Keratinocyte (primary cell): ENCODE measurements around the gene SFXN3. TPM values are rescaled to one million over a fixed set of nuclear protein-coding genes. Genes with fewer than 3 reads are reported as not detected.

Experiments used
- DNase-seq: peaks from one replicate; pipeline ENCODE4 v3.0.0-alpha.2; 2011; ENCODE audit warnings: low read depth, missing footprints, low spot score
- FAIRE-seq: peaks from 2 replicates; lab custom pipeline; 2011; peaks lifted over from hg19 to GRCh38; lab: Jason Lieb, UNC
- H2AFZ ChIP-seq: 2 replicates; pipeline ENCODE4 v1.6.0; 2012; ENCODE audit warnings: low read length, control low read depth, inconsistent platforms; ENCODE audit not compliant: control insufficient read depth
- H3K27ac ChIP-seq: 2 replicates; pipeline ENCODE4 v1.5.1; 2011; ENCODE audit warnings: low read length; ENCODE audit not compliant: control insufficient read depth, insufficient read depth
- H3K27me3 ChIP-seq: 3 replicates; pipeline ENCODE4 v1.6.0; 2011; ENCODE audit warnings: low read length; ENCODE audit not compliant: control insufficient read depth, insufficient read depth; ENCODE audit errors: extremely low read depth
- H3K36me3 ChIP-seq, 2 experiments: 2 replicates in 1 of 2; 3 replicates in 1 of 2; pipeline ENCODE4 v1.5.1; 2011; ENCODE audit warnings: low read length in 2 of 2, mild to moderate bottlenecking in 1 of 2; ENCODE audit not compliant: control insufficient read depth in 2 of 2, insufficient read depth in 2 of 2; ENCODE audit errors: extremely low read depth in 1 of 2
- H3K4me1 ChIP-seq: 3 replicates; pipeline ENCODE4 v1.5.1; 2011; ENCODE audit warnings: low read length; ENCODE audit not compliant: control insufficient read depth, insufficient read depth; ENCODE audit errors: extremely low read depth
- H3K4me2 ChIP-seq: 3 replicates; pipeline ENCODE4 v1.6.0; 2011; ENCODE audit warnings: low read depth, low read length; ENCODE audit not compliant: control insufficient read depth, insufficient read depth; ENCODE audit errors: extremely low read depth
- H3K4me3 ChIP-seq, 3 experiments: fragments of 200-600 bp in 1 of 3; sonication (generic) in 1 of 3; 2 replicates in 2 of 3; 3 replicates in 1 of 3; pipeline ENCODE4 v1.5.1; 2011 to 2016; ENCODE audit warnings: low read length in 3 of 3, mild to moderate bottlenecking in 3 of 3, control low read depth in 2 of 3, inconsistent platforms in 1 of 3, low read depth in 1 of 3, mixed read lengths in 1 of 3, mixed run types in 1 of 3, moderate library complexity in 1 of 3; ENCODE audit not compliant: control insufficient read depth in 2 of 3, insufficient read depth in 2 of 3; ENCODE audit errors: extremely low read depth in 1 of 3
- H3K79me2 ChIP-seq: 2 replicates; pipeline ENCODE4 v1.6.0; 2012; ENCODE audit warnings: low read length; ENCODE audit not compliant: control insufficient read depth, insufficient read depth
- H3K9ac ChIP-seq: 3 replicates; pipeline ENCODE4 v1.6.0; 2011; ENCODE audit warnings: low read length; ENCODE audit not compliant: control insufficient read depth, insufficient read depth; ENCODE audit errors: extremely low read depth
- H3K9me1 ChIP-seq: 3 replicates; pipeline ENCODE4 v1.6.0; 2011; ENCODE audit warnings: low read length; ENCODE audit not compliant: control insufficient read depth, insufficient read depth; ENCODE audit errors: extremely low read depth
- H3K9me3 ChIP-seq: 2 replicates; pipeline ENCODE4 v1.5.1; 2012; ENCODE audit warnings: low read depth, low read length; ENCODE audit not compliant: control insufficient read depth
- H4K20me1 ChIP-seq: 3 replicates; pipeline ENCODE4 v1.6.0; 2011; ENCODE audit warnings: low read length; ENCODE audit not compliant: control insufficient read depth, insufficient read depth; ENCODE audit errors: extremely low read depth
- EZH2 ChIP-seq: IDR thresholded peaks from one replicate; pipeline ENCODE4 v1.6.1; 2012; ENCODE audit warnings: inconsistent platforms, mild to moderate bottlenecking, low read length, moderate library complexity
- dilution Hi-C: fragments of 300-500 bp; cut with MboI; formaldehyde crosslinking; loops from one replicate; pipeline ENCODE4 v1.7.0; 2020; ENCODE audit warnings: low sequenced_read_pairs; ENCODE audit not compliant: extremely low pct_ligation_motif_present
- polyA plus RNA-seq, 5 experiments: library from polyadenylated mRNA; depleted of rRNA in 3 of 5; stranded (reverse) in 3 of 5; stranded (forward) in 1 of 5; unstranded in 1 of 5; fragments of >200 nt; gene quantifications; 1 replicate in 1 of 5; 2 replicates in 3 of 5; 3 replicates in 1 of 5; pipeline versions ENCODE4 v1.2.1 to v1.2.3, GENCODE V29; 2011 to 2012; ENCODE audit warnings: missing spikeins in 2 of 5, low read depth in 1 of 5, low replicate concordance in 1 of 5
- TF ChIP-seq, protein P1 (sequence below), 3 experiments: IDR thresholded peaks in 1 of 3; conservative IDR thresholded peaks in 1 of 3; optimal IDR thresholded peaks in 1 of 3; 2 replicates in 2 of 3; 3 replicates in 1 of 3; pipeline versions ENCODE3 to v1.5.1; 2011; ENCODE audit warnings: low read length in 3 of 3, mild to moderate bottlenecking in 3 of 3, moderate library complexity in 2 of 3, control low read depth in 1 of 3, inconsistent platforms in 1 of 3; ENCODE audit not compliant: insufficient read depth in 2 of 3; ENCODE audit errors: extremely low read depth in 1 of 3

SFXN3 gene
- polyA plus RNA-seq, 1 donor (not counting 4 experiments of a cell fraction or from before 2014, with no cell fraction given) = 77.0 TPM

DNA sequence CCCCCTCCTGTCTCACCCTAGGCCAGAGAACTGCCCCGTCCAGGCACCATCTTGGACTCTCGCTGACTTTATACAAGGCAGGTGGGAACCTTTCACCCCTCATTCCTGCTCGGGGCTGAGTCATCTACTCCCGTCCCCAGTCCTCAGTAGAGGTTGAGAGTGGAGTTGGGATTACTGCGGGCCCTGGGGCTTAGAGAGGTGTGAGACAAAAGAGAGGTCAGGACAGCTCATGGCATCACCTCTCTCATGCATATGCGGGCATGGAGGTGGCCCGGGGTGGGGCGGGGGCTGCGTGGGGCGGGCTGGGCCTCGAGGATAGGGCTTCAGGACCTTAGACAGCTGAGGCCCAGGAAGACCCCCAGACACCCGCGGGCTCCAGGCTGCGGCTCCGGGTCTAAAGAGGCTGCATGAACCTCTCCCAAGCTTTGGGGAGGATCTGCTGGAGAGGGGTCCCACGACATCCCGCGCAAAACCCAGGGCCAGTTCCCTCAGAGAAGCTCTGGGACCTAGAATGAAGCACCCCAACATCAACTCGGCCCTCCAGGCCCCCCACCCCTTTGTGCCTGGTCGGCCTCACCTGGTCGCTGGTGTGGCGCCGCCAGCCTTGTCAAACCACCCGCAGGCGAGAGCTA lies 422 bp upstream of the SFXN3 start:
- no peaks in the 10 kb centered on the region for H3K9me1 ChIP-seq
- FAIRE-seq = no peak
- H4K20me1 ChIP-seq = no peaks in the 10 kb centered on the region
- peaks cover 6 to 10% of the 10 kb centered on the region in 2 experiments for H3K36me3 ChIP-seq
- H3K9ac ChIP-seq = peak overlapping the region; percentile 77
- H3K79me2 ChIP-seq = peaks cover 5% of the 10 kb centered on the region
- peaks cover 9% of the 10 kb centered on the region for H3K27me3 ChIP-seq
- peak overlapping the region; percentile 99 for H3K4me2 ChIP-seq
- no peaks in the 10 kb centered on the region for H3K9me3 ChIP-seq
- H3K27ac ChIP-seq = no peak overlapping the region
- DNase-seq = no peak
- no peak for TF ChIP-seq EZH2
- TF ChIP-seq, protein P1, sequence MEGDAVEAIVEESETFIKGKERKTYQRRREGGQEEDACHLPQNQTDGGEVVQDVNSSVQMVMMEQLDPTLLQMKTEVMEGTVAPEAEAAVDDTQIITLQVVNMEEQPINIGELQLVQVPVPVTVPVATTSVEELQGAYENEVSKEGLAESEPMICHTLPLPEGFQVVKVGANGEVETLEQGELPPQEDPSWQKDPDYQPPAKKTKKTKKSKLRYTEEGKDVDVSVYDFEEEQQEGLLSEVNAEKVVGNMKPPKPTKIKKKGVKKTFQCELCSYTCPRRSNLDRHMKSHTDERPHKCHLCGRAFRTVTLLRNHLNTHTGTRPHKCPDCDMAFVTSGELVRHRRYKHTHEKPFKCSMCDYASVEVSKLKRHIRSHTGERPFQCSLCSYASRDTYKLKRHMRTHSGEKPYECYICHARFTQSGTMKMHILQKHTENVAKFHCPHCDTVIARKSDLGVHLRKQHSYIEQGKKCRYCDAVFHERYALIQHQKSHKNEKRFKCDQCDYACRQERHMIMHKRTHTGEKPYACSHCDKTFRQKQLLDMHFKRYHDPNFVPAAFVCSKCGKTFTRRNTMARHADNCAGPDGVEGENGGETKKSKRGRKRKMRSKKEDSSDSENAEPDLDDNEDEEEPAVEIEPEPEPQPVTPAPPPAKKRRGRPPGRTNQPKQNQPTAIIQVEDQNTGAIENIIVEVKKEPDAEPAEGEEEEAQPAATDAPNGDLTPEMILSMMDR (optimal IDR thresholded peaks at IDR 0.05 in 1 of 3, IDR thresholded peaks at IDR 0.05 in 1 of 3, conservative IDR thresholded peaks at IDR 0.05 in 1 of 3; ENCODE audit: extremely low read depth in 1 of 3, insufficient read depth in 2 of 3, low read length in 3 of 3) = no peak
- dilution Hi-C loops = no loop called here
- peak overlapping the region; percentile 64 to 86 (median 80) for H3K4me3 ChIP-seq
- H2AFZ ChIP-seq = peak overlapping the region; percentile 65
- peaks cover 27% of the 10 kb centered on the region for H3K4me1 ChIP-seq

- no peak for DNase-seq
- dilution Hi-C loops = no loop called here
These were observed 982 bp downstream of the SFXN3 start for GRCh38 chr10:101031796-101032636.

More at GRCh38 chr10:101031796-101032636, 982 bp downstream of the SFXN3 start:
- no peak for TF ChIP-seq EZH2
- TF ChIP-seq, protein P1 (optimal IDR thresholded peaks at IDR 0.05 in 1 of 3, IDR thresholded peaks at IDR 0.05 in 1 of 3, conservative IDR thresholded peaks at IDR 0.05 in 1 of 3; ENCODE audit: extremely low read depth in 1 of 3, insufficient read depth in 2 of 3, low read length in 3 of 3) = no peak
- Histone ChIP-seq H3K9me3 (no peaks in the 10 kb centered on the region), H3K9me1 (no peaks in the 10 kb centered on the region), H3K9ac (peak overlapping the region; percentile 77), H3K4me2 (peak overlapping the region; percentile 99), H4K20me1 (no peaks in the 10 kb centered on the region), H3K79me2 (peaks cover 5% of the 10 kb centered on the region), H3K27ac (peak overlapping the region; percentile 84), H3K4me3 (peak overlapping the region; percentile 64 to 86 (median 80)), H3K36me3 (peaks cover 10 to 23% of the 10 kb centered on the region in 2 experiments), H3K27me3 (peaks cover 5% of the 10 kb centered on the region), H3K4me1 (peaks cover 27% of the 10 kb centered on the region), H2AFZ (peak overlapping the region; percentile 81)
- no peak for FAIRE-seq
